GM12878 (cell line): ENCODE measurements around the gene ATF3.

Experiments
- CHD4 ChIP-seq: fragments of 200-600 bp; sonication (generic); IDR thresholded peaks from 2 replicates; pipeline ENCODE4 v1.6.1; 2016; ENCODE audit warnings: mild to moderate bottlenecking
- EED ChIP-seq: sonication (generic); IDR thresholded peaks from 2 replicates; pipeline ENCODE4 v1.6.1; 2016; ENCODE audit warnings: antibody characterized with exemption, low read depth
- MXI1 ChIP-seq: fragments of 150-350 bp; IDR thresholded peaks from 2 replicates; pipeline ENCODE4 v1.6.1; 2011; ENCODE audit warnings: low read depth, mild to moderate bottlenecking, inconsistent platforms, low read length, improper control_type of control experiment
- ZSCAN29 ChIP-seq: fragments of 450-650 bp; IDR thresholded peaks from 2 replicates; pipeline ENCODE4 v1.6.1; 2017; ENCODE audit warnings: mild to moderate bottlenecking, moderate library complexity
- TF ChIP-seq, protein P1 (sequence below), 3 experiments: IDR thresholded peaks in 2 of 3; conservative IDR thresholded peaks in 1 of 3; 2 replicates each; pipeline ENCODE4 v1.5.1; 2011; ENCODE audit warnings: low read depth in 3 of 3, low read length in 3 of 3, mild to moderate bottlenecking in 3 of 3, control low read depth in 2 of 3, moderate library complexity in 2 of 3, inconsistent platforms in 1 of 3, mixed read lengths in 1 of 3; ENCODE audit not compliant: control insufficient read depth in 2 of 3, insufficient read depth in 1 of 3; ENCODE audit errors: extremely low read depth in 1 of 3

DNA sequence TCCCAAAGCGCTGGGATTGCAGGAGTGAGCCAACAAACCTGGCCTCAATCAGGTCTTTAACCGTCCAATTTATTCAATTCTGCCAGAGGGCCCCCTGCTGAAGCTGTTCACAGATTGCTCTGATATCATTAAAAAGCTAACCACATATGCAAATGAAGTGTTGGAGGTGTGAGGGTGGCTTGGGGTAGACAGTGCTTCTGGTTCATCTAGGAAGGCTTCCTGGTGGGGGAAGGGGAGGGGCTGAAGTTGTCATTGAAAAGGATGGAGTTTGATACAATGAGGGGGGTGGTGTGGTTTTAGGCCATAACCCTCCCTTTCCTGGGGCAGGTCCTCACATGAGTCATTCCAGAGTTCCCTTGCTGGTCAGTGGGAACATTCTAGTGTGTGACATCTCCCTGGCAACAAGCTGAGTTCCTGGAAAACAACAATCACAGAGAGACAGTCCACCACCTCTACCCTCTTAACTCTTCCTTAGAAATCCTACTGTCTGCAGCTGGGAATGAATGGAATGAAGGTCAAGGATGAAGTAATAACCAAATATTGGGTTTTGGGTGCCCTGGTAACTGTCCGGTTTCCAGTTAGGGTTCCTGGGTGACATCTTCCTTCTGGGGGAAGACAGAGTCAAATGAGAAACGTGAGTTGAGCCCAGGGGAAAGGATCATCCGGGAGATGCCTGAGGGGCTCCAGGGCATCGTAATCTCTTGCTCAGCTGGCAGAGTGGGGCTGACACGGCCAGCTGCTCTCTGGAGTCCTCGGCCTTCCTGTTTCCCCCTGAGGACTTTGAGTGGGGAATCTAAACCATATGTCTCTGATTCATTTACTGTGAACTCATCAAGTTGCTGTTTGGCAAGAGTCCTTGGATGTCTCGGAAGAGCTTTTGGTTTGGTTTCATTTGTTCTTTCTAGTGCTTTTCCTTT, 58.9 kb downstream of the ATF3 start:
- TF ChIP-seq ZSCAN29 = no peak
- TF ChIP-seq, protein P1, sequence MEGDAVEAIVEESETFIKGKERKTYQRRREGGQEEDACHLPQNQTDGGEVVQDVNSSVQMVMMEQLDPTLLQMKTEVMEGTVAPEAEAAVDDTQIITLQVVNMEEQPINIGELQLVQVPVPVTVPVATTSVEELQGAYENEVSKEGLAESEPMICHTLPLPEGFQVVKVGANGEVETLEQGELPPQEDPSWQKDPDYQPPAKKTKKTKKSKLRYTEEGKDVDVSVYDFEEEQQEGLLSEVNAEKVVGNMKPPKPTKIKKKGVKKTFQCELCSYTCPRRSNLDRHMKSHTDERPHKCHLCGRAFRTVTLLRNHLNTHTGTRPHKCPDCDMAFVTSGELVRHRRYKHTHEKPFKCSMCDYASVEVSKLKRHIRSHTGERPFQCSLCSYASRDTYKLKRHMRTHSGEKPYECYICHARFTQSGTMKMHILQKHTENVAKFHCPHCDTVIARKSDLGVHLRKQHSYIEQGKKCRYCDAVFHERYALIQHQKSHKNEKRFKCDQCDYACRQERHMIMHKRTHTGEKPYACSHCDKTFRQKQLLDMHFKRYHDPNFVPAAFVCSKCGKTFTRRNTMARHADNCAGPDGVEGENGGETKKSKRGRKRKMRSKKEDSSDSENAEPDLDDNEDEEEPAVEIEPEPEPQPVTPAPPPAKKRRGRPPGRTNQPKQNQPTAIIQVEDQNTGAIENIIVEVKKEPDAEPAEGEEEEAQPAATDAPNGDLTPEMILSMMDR (IDR thresholded peaks at IDR 0.05 in 2 of 3, conservative IDR thresholded peaks at IDR 0.05 in 1 of 3; ENCODE audit: control insufficient read depth in 2 of 3, extremely low read depth in 1 of 3, insufficient read depth in 1 of 3, low read depth in 3 of 3, low read length in 3 of 3) = no peak
- no peak for TF ChIP-seq MXI1
- TF ChIP-seq EED = peak; percentile 54; the same call in 1 of the 2 replicates
- no peak for TF ChIP-seq CHD4
